Cerebellar cortex (tissue), 1 donor: ENCODE measurements around the gene CSGALNACT2.
A peak's percentile ranks its signal among the peaks of the same experiment; 100 is the strongest.

Experiments used
- DNase-seq: peaks from one replicate; pipeline ENCODE4 v3.0.0-alpha.2; 2015; ENCODE audit warnings: low spot score

The CSGALNACT2 gene

DNA sequence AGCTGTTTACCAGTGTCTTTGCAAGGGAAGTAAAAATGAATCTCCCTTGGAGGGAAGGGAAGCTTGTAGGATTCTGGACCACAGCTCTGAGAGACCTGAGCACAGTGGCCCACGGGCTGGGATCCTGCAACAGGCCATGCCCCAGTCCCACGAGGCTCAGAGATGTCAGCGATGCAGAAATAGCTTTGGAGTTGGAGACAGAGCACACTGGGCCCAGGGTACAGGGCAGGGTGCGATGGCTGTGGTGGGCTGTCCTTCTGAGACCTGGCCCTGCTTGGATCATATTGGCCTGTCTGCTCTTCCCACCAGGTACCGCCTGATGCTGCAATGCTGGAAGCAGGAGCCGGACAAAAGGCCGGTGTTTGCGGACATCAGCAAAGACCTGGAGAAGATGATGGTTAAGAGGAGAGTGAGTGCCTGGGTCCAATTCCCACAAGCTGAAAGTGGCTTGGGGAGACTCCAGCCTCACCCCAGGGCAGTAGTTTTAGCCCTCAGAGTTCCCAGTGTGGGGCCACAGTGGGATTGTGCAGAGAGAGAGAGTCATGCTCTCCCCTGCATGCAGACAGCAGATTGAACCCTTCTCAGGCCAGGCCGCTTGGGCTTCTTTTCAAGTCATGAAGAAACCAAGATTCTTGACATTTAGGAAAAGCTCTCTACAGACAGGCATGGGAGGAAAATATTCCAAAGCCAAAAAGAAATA is 13.5 kb upstream of the CSGALNACT2 start:
- DNase-seq = no peak

DNA sequence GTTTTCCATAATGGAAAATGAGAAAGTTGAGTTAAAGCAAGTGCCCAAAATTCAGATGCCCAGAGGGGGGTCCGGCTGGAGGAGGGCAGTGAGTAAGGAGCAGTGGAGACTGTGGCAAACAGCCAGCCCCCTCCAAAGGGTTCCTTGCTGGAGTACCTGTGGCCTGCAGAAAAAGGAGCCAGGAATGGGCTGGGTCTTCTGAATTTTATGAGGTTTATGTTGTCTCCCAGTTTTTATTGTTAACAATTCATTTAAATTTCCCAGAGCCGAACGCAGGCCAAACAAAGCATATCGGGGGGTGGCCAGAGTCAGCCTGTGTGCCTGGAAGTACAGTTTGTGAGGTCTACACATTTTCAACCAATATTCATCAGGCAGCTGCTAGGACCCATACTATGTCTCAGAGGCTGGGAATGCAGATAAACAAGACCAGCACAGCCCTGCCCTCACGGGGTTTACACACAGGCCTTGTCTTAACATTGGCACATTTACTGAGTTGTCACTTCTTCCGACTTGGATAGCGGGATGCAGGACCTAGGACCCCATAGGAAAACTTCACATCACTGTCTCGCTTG is 12.9 kb upstream of the CSGALNACT2 start:
- DNase-seq = no peak

DNA sequence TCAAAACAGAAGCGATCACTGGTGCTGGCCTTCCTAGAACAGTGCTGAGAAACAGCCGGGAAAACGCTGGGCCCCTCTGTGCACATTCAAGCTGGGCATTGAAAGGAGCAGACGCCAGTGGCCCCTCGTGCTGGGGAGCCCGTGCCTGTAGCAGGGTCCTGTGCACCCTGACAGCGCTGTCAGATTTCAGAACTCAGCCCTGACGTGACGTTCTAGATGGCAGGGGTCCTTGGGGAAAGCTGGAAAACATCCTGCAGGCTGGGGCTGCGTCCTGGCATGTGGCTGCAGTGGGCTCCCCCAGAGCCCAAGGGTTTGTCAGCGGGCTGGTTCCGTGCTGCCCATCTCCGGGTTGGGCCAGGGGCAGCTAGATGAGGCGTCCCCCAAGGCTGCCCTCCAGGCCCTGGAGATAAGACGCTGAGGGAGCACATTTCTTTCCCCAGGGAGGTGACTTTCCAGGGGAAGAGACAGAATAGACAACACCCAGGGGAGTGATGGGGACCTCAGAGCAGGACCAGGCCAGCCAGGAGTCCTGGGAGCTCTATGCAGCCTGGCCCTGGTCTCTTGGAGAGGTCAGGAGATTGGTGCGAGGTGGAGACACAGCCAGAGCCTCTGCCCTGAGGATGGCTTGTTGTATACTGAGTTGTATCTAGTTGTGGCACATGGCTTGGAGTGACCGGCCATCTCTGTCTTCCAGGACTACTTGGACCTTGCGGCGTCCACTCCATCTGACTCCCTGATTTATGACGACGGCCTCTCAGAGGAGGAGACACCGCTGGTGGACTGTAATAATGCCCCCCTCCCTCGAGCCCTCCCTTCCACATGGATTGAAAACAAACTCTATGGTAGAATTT is 12.1 kb upstream of the CSGALNACT2 start:
- DNase-seq = no peak

DNA sequence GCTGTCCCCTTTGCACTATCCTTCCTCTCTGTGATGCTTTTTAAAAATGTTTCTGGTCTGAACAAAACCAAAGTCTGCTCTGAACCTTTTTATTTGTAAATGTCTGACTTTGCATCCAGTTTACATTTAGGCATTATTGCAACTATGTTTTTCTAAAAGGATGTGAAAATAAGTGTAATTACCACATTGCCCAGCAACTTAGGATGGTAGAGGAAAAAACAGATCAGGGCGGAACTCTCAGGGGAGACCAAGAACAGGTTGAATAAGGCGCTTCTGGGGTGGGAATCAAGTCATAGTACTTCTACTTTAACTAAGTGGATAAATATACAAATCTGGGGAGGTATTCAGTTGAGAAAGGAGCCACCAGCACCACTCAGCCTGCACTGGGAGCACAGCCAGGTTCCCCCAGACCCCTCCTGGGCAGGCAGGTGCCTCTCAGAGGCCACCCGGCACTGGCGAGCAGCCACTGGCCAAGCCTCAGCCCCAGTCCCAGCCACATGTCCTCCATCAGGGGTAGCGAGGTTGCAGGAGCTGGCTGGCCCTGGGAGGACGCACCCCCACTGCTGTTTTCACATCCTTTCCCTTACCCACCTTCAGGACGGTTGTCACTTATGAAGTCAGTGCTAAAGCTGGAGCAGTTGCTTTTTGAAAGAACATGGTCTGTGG is 11.4 kb upstream of the CSGALNACT2 start:
- DNase-seq = no peak

DNA sequence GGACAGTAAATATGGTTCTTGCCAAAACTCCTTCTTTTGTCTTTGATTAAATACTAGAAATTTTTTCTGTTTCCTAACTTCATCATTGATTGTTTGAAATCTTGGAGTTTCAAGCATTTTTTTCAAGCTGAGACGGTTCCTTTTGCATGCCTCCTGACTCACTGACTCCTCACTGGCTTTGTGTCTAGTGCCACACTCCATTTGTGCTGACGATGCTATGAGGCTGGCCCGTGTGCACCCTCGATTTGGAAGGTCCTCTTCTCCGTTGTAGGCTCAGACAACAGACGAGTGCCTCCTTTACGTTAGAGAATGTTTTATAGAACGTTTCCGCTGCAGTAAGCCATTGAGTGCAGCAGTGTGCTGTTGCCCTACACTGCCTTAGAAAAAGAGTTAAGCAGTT is 10.8 kb upstream of the CSGALNACT2 start:
- DNase-seq = no peak

DNA sequence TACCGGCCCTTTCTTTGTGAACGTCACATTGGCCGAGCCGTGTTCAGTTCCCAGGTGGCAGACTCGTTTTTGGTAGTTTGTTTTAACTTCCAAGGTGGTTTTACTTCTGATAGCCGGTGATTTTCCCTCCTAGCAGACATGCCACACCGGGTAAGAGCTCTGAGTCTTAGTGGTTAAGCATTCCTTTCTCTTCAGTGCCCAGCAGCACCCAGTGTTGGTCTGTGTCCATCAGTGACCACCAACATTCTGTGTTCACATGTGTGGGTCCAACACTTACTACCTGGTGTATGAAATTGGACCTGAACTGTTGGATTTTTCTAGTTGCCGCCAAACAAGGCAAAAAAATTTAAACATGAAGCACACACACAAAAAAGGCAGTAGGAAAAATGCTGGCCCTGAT is 9.9 kb upstream of the CSGALNACT2 start:
- DNase-seq = no peak

DNA sequence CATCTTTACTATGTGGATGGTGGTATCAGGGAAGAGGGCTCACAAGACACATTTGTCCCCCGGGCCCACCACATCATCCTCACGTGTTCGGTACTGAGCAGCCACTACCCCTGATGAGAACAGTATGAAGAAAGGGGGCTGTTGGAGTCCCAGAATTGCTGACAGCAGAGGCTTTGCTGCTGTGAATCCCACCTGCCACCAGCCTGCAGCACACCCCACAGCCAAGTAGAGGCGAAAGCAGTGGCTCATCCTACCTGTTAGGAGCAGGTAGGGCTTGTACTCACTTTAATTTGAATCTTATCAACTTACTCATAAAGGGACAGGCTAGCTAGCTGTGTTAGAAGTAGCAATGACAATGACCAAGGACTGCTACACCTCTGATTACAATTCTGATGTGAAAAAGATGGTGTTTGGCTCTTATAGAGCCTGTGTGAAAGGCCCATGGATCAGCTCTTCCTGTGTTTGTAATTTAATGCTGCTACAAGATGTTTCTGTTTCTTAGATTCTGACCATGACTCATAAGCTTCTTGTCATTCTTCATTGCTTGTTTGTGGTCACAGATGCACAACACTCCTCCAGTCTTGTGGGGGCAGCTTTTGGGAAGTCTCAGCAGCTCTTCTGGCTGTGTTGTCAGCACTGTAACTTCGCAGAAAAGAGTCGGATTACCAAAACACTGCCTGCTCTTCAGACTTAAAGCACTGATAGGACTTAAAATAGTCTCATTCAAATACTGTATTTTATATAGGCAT is 9.1 kb upstream of the CSGALNACT2 start:
- DNase-seq = no peak

DNA sequence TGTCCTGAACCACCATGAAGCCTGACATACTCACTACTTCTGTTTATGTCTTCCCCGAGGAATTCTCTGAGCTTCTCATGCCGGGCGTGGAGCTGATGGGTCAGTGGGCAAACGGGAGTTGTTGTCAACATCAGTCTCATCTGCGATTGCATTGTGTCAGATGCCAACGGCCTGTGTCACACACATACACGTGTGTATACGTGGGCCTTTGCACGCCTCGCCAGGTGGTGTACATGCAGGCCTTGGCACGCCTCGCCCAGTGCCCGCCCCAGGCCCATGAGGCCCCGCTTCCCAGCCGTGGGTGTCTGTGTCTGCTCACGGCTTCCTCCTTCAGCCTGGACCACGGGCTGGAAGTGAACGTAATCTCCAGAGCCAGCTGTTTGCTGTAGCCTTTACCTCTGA is 7.5 kb upstream of the CSGALNACT2 start:
- no peak for DNase-seq

DNA sequence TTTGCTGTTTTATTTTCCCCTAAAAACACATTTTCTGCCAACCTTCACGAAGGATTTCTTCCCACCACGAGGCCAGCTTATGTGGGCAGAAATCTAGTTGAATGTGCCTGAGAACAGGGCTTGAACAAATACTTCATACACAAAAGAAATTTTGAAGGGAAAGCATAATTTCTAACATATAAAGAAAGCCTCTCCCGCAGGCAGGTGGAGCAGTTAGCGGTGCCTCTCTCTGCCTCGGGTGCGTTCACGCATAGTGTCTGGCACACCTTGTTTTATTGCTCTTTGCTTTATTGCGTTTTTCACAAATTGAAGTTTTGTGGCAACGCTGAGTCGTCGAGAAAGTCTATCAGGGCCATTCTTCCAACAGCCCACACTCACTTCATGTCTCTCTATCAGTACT is 7.0 kb upstream of the CSGALNACT2 start:
- DNase-seq = no peak

DNA sequence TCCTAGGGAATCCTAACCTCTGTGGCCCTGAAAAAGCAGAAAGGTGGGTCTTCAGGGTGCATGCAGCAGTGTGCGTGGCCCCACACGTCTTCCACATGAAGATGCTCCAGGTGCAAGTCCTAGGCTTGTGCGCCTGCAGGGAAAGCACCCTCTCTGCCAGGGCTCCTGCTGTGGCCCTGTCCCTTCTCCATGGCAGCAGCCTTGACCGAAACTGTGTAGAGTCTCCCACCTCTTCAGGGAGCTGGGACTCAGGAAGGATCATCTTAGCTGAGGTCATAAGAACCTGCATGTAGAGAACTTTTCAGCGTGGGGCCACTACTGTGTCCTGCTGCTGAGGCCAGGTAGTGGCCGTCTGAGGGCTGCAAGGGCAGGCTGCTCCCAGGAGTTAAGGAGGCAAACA is 6.3 kb upstream of the CSGALNACT2 start:
- no peak for DNase-seq

DNA sequence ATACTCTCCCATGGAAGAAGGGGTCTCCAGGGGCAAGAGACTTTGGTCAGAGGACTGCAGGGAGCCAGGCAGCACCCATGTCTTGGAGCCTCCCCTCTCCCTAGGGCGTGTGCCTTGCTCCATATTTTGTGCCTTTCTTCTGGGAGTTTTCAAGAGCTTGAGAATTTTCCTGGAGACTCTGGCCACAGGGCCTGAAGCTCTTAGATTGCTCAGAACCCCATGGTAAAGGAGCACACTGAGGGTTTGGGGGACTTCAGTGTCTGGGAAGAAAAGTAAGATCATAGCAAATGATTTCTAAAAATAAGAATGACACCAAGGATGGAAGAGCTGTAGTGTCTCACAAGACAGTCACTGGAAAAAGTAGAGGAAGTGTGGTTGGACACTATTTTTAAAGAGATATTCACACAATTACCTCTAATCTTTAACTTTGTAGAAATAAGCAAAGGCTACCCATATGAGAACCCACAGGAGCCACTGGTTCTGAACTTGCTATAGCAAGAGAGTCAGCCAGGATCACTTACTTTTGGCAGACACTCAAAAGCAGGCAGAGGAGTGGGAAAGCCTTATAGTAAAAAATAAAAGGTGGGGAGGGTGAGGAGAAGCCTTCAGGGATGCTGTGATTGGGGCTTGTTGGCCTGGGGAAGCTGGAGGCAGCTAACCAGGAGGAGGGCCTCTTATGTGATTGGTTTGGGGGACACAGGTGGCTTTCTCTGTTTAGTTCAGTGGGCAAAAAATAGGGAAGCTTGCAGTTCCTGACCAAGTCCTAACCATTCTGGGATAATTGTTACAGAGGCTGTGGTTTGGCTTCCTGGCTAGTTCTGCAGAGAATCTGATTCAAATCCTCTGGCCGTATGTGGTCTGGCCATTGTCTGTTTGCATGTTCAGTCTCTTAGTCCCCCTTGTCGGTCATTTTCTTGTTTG is 5.1 kb upstream of the CSGALNACT2 start:
- DNase-seq = no peak

DNA sequence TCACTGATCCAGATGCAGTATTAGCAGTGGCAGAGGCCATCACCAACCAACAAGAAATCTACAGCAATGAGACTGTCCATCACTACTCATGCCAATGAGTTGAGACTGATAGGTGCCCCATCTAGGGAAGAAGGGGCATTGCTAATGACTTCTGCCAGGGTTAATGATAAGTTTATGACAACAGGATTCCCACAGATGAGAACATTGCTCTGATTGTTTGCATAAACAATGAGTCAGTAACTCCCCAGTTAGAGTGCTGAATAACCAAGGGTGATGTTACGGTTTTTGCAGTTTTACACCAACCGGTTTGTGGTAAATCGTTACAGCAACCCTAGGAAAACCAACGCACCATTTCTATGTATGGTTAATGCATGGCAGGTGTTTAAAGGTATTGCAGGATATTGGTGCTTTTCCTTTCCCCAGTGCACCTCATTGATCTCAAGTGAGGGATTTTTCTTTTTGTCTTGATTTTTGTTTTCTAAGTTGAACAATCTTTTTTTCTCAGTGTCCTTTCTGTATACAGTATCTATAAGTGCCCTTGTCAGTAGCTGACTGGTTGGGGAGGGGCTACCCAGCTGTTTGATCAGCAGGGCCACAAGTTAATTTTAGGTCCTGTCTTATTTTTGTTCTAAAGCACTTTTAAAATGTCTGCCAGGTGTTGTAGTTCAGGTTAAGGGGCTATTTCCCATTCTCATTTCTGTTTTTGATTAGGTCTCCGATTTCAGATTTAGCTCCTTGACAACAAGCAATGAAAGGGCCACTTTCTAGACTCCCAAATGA is 3.9 kb upstream of the CSGALNACT2 start:
- no peak for DNase-seq

DNA sequence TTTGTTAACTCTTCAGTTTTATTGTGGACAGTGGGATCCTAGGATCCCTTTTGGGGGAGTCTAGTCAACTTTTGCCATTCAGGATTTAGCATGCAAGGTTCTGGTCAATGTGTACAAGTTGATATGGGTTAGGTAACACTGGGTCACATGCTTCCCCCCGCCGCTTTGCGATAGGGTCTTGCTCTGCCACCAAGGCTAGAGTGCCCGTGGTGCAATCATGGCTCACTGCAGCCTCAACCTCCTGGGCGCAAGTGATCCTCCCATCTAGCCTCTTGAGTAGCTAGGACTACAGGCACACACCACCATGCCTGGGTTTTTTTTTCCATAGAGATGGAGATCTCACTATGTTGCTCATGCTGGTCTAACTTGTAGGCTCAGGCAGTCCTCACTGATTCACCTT is 3.2 kb upstream of the CSGALNACT2 start:
- no peak for DNase-seq

DNA sequence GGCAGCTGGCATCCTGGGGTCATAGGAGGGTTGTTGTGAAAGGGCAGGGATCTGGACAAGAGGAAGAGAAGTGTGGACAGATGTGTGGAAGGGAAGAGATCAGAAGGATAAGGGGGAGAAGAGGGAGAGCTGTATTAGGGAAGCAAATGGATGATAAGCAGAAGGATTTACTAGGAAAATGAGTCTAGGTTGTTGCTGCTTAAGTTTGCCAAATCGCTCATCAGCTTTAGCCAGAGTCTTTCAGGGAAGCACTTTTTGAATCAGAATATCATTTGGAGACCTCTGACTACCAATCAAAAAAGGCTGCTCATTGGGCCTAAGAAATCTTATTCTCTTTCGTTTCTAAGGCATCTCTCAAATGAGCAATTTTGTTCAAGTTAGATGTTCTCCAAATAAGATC is 2.6 kb upstream of the CSGALNACT2 start:
- no peak for DNase-seq

DNA sequence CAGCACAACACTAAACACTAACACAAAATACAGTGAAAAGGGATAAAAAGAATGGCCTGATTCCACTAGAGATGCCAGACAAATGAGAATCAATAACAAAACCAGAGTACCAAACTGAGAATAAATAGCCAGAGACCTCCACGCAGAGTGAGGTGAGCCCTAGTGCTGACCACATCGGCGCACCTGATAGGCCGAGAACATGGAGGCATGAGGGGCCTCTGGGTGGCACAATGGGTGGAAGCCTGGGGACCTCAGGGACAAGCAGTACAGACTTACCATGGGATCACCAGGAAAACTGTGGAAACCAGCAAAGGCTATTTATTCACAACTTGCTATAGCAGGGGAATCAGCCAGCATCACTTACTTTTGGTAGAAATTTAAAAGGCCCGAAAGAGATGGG is 1.8 kb upstream of the CSGALNACT2 start:
- DNase-seq = no peak

DNA sequence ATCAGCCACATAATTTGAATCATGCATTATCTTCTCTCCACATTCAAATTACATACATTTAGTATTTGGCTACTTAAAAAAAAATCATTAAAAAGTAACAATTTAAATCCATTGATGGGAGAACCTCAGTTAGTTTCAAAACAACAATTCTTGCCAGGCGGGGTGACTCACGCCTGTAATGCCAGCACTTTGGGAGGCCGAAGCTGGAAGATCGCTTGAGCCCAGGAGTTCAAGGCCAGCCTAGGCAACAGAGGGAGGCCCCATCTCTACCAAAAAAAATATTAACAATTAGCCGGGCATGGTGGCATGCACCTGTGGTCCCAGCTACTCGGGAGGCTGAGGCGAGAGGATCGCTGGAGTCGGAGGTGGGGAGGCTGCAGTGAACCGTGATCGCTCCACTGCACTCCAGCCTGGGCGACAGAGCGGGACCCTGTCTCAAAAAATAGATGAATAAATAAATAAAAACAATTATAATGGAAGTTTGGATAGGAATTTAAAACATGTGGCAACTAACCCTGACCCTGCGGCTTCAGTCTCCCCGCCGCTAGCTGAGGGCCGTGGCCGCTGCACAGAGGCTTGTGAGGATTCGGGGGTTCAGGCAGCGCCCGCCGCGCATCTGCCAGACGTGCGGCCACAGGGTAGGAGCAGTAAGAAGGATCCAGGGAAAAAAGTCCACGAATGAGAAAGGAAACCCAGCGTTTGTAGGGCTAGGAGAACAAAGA is 1.1 kb upstream of the CSGALNACT2 start:
- DNase-seq = no peak

DNA sequence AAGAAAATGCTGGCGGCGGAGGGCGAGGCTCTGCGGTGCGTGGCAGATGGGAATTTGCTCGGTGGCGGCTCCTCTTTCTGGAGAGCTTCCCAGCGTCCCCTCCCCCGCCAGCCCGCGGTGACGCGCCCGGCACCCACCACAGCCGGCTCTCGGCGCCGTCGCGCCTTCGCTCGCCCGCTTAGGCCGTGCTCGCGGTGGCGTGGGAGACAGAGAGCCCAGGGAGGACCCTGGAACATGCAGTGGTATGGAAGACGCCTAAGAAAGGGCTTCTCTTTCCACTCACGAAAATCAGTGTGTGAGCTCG is 576 bp upstream of the CSGALNACT2 start:
- DNase-seq = peak; percentile 59

DNA sequence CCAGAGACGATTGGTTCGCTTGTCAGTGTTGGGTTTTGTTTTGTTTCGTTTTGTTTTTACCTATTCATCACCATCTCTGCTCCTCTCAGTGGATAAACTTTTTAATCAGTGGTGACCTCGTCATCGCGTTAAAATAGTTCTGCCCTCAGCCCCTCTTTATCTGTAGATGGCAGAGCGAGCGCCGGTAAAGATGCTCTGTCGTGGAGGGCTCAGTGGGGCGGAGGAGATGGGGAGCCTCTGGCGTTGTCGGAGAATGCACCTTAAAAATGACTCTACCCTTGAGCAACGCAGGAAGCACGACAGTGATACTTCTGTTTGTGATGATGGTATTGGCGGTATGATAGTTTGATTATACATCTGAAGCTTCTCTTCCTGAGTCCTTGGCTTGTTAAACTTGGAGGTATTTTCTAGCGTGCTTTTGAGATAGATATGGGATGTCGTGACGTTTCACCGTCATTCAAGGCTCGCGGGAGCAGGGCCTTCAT is 554 bp downstream of the CSGALNACT2 start:
- peak; percentile 53 for DNase-seq

DNA sequence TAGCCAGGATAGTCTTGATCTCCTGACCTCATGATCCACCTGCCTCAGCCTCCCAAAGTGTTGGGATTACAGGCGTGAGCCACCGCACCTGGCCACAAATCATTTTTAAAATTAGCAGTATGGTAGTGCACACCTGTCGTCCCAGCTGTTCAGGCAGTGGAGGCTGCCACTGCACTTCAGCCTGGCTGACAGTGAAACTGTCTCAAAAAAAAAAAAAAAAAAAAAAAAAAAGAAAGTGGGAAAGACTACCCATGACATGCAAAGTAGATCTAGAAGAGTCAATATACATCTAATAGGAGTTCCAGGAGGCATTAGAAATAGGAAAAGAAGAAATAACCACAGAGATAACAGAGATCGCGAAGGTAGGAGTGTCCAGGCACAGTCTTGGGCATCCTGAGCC is 3.2 kb downstream of the CSGALNACT2 start:
- DNase-seq = no peak
